AG04450 (cell line): Measurements from ENCODE around the gene SAMD4B. TPM values are rescaled to one million over a fixed set of nuclear protein-coding genes. Genes with fewer than 3 reads are reported as not detected.

ENCODE experiments used
- CTCF ChIA-PET: fragments of 300-600, 350-600 bp; formaldehyde crosslinking; extraction: SDS; loops from one replicate; lab custom pipeline; 2022; ENCODE audit warnings: antibody characterized with exemption, inconsistent platforms; lab: Charles Lee
- POLR2A ChIA-PET: fragments of 350-600 bp; formaldehyde crosslinking; extraction: SDS; loops from one replicate; lab custom pipeline; 2021; ENCODE audit warnings: antibody characterized with exemption, inconsistent platforms; lab: Yijun Ruan, JAX
- DNase-seq: peaks from one replicate; pipeline ENCODE4 v3.0.0-alpha.2; 2011; ENCODE audit warnings: low read depth, low spot score
- H3K27ac ChIP-seq: one replicate; pipeline ENCODE4 v1.5.1; 2012; ENCODE audit warnings: low read depth, low read length, control low read depth
- H3K27me3 ChIP-seq: one replicate; pipeline ENCODE4 v1.6.0; 2012; ENCODE audit warnings: low read length; ENCODE audit not compliant: control insufficient read depth, insufficient read depth
- H3K4me3 ChIP-seq: 2 replicates; pipeline ENCODE4 v1.5.1; 2011; ENCODE audit warnings: mild to moderate bottlenecking, low read depth, low read length, control low read depth
- H3K9me3 ChIP-seq: 2 replicates; pipeline ENCODE4 v1.5.1; 2012; ENCODE audit warnings: low read length; ENCODE audit not compliant: control insufficient read depth, insufficient read depth
- CTCF ChIP-seq: IDR thresholded peaks from 2 replicates; pipeline ENCODE4 v1.5.1; 2011; ENCODE audit warnings: low read depth, low read length, control low read depth, inconsistent platforms
- polyA plus RNA-seq: library from polyadenylated mRNA; depleted of rRNA; stranded (reverse); fragments of >200 nt; gene quantifications from 2 replicates; pipeline ENCODE4 v1.2.3, GENCODE V29; 2011

Gene SAMD4B
- polyA plus RNA-seq, 1 experiment = 33.4 TPM

- Histone ChIP-seq H3K4me3 (no peak overlapping the region), H3K27ac (peak overlapping the region; percentile 99), H3K27me3 (no peaks in the 10 kb centered on the region), H3K9me3 (no peaks in the 10 kb centered on the region)
- peak; percentile 85 for DNase-seq
- no peak for TF ChIP-seq CTCF
- ChIA-PET CTCF (interaction anchor here (0.8 to 1.4 kb wide), 2 partner anchors 17 to 46 kb away, joined by 4 read pairs; no protein-coding TSS in a partner anchor), POLR2A (interaction anchor here (0.6 to 2.3 kb wide), 10 partner anchors 9 to 431 kb away, joined by 3 to 12 read pairs (median 5); partner anchors contain the start of genes MED29, PLEKHG2, TIMM50 and ZFP36)
Measured at GRCh38 chr19:39428283-39429112, 86.3 kb downstream of the SAMD4B start.

GRCh38 chr19:39430675-39431593, 88.7 kb downstream of the SAMD4B start:
- peak; percentile 85 for DNase-seq
- H3K4me3 ChIP-seq = 0 out of 2 replicates have a peak overlapping the region, but pooled peaks have one; percentile 3
- POLR2A ChIA-PET = interaction anchor here (0.6 kb wide), 1 partner anchor 1942 kb away, joined by 3 read pairs; no protein-coding TSS in a partner anchor
- no peak for TF ChIP-seq CTCF
- H3K27ac ChIP-seq = peak overlapping the region; percentile 99
- CTCF ChIA-PET = interaction anchor here (0.6 kb wide), 1 partner anchor 10 kb away, joined by 6 read pairs; no protein-coding TSS in a partner anchor
- H3K9me3 ChIP-seq = no peaks in the 10 kb centered on the region
- no peaks in the 10 kb centered on the region for H3K27me3 ChIP-seq

DNA sequence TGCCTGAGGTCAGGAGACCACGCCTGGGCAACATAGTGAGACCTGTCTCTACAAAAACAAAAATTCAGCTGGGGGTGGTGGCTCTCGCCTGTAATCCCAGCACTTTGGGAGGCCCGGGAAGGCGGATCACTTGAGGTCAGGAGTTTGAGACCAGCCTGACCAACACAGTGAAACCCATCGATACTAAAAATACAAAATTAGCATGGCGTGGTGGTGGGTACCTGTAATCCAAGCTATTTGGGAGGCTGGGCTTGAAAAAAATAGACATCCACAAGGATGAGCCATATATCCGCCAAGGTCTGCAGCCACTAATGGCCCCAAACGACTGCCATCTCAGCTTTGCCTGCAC, 90.4 kb downstream of the SAMD4B start:
- DNase-seq = no peak

DNA sequence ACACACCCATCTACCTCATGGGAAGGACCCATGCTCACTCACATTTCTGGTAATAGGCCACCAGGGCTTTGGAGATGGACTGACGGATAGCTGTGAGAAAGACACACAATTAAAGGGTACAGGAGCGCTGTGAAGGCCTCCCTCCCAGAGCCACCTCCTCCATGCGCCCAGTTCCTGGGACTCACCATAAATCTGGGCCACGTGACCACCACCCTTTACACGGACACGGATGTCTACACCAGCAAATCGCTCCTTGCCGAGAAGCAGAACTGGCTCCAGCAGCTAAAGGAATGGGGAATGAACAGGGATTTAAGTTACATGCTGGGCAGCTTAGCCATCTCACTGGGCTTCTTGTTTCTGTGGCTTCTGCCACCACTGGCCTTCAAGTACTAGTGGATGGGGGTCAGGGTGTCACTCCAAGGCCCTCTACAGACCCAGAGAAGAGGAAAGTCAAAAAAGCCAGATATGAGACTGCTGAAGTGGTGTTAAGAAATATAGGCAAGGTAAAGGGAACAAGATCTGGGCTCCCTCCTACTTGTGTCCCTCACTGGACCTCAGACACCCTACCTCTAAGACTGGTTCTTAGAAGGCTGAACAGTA, 91.4 kb downstream of the SAMD4B start:
- ChIA-PET CTCF (interaction anchor here (0.5 to 0.6 kb wide), 2 partner anchors 333 to 1892 kb away, joined by 3 to 4 read pairs; no protein-coding TSS in a partner anchor), POLR2A (interaction anchor here (0.7 kb wide), 1 partner anchor 22 kb away, joined by 3 read pairs; the partner anchor contains the start of gene PLEKHG2)
- no peak for DNase-seq
- no peak for TF ChIP-seq CTCF
- H3K27me3 ChIP-seq = no peaks in the 10 kb centered on the region
- H3K9me3 ChIP-seq = no peaks in the 10 kb centered on the region
- H3K4me3 ChIP-seq = no peak overlapping the region
- H3K27ac ChIP-seq = peak overlapping the region; percentile 52

More for the DNA sequence above, 90.4 kb downstream of the SAMD4B start:
- H3K27ac ChIP-seq = peak overlapping the region; percentile 21
- no peak overlapping the region for H3K4me3 ChIP-seq
- no peak for TF ChIP-seq CTCF
- CTCF ChIA-PET = no interaction called here
- H3K27me3 ChIP-seq = no peaks in the 10 kb centered on the region
- H3K9me3 ChIP-seq = no peaks in the 10 kb centered on the region
- POLR2A ChIA-PET = interaction anchor here (0.7 to 1.8 kb wide), 3 partner anchors 18 to 100 kb away, joined by 3 to 8 read pairs (median 4); partner anchors contain the start of genes MED29 and PAF1
